ENCODE results near the gene PCDH18.
"Not testable (repeated sequence)": the region's sequence is repeated elsewhere in the genome, so short reads cannot be mapped to it uniquely, and the experiment has no call there.

PCDH18 gene, protein sequence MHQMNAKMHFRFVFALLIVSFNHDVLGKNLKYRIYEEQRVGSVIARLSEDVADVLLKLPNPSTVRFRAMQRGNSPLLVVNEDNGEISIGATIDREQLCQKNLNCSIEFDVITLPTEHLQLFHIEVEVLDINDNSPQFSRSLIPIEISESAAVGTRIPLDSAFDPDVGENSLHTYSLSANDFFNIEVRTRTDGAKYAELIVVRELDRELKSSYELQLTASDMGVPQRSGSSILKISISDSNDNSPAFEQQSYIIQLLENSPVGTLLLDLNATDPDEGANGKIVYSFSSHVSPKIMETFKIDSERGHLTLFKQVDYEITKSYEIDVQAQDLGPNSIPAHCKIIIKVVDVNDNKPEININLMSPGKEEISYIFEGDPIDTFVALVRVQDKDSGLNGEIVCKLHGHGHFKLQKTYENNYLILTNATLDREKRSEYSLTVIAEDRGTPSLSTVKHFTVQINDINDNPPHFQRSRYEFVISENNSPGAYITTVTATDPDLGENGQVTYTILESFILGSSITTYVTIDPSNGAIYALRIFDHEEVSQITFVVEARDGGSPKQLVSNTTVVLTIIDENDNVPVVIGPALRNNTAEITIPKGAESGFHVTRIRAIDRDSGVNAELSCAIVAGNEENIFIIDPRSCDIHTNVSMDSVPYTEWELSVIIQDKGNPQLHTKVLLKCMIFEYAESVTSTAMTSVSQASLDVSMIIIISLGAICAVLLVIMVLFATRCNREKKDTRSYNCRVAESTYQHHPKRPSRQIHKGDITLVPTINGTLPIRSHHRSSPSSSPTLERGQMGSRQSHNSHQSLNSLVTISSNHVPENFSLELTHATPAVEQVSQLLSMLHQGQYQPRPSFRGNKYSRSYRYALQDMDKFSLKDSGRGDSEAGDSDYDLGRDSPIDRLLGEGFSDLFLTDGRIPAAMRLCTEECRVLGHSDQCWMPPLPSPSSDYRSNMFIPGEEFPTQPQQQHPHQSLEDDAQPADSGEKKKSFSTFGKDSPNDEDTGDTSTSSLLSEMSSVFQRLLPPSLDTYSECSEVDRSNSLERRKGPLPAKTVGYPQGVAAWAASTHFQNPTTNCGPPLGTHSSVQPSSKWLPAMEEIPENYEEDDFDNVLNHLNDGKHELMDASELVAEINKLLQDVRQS

GRCh38 chr4:137531986-137532868 lies at the start of gene PCDH18:
PCDH18 (minus strand) TSS chr4:137532494; CDS start chr4:137532088, 406 bp downstream.
- DNase-seq (ENCODE audit: low read depth in 2 of 2) = no peak

- DNase-seq (ENCODE audit: low read depth in 2 of 2) = no peak
These were observed 44.2 kb upstream of the PCDH18 start for GRCh38 chr4:137576446-137576845.

- no peak for DNase-seq (ENCODE audit: low read depth in 2 of 2)
These were observed 40.4 kb upstream of the PCDH18 start for GRCh38 chr4:137572647-137573046.

DNA sequence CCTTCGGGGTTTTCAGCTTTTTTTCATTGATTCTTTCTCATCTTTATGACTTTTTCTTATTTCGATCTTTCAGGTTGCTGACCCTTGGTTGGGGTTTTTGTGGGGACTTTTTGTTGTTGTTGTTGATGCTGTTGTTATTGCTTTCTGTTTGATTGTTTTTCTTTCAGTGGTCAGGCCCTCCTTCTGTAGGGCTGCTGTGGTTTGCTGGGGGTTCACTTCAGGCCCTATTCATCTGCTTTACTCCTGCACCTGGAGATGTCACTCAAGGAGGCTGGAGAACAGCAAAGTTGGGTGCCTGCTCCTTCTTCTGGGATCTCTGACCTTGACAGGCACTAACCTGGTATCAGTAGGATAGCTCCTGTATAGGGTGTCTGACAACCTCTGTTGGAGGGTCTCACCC lies 39.9 kb upstream of the PCDH18 start:
- no peak for DNase-seq (ENCODE audit: low read depth in 2 of 2)

DNA sequence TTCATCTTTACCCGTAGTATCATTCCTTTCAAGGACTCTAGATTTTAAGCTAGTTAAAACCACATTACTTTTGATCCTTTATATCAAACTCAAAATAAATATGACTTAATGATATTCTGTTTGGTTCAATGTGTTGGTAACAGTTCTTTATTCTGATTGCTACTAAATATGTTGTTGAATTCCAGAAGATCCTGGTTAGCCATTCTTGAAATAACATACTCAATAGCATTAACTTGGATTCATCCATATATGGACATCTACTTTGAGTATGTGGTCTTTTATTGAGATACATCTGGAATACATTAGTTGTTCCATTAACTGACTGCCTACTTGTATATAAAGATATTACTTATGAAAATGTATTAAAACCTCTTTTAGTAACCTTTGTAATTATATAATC lies 27.5 kb upstream of the PCDH18 start:
- DNase-seq (ENCODE audit: low read depth in 2 of 2) = no peak

DNA sequence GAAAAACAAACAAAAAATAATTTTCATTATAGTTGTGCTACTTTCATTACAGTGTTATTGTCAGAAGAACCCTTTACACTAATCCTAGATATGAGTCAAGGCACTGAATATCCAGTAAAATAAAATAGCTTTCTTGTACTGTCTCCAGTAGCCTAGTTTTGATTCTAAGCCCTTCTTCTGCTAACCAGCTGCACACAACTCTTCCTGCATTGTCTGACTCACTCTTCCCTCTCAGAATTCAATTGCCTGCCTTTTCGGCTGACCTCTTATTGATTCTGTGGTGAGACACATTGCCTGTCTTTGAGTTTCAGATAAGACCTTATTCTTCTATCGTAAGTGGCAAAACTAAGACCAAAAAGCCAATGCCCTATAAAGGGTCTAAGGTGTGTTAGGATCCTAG lies 26.7 kb upstream of the PCDH18 start:
- no peak for DNase-seq (ENCODE audit: low read depth in 2 of 2)

DNA sequence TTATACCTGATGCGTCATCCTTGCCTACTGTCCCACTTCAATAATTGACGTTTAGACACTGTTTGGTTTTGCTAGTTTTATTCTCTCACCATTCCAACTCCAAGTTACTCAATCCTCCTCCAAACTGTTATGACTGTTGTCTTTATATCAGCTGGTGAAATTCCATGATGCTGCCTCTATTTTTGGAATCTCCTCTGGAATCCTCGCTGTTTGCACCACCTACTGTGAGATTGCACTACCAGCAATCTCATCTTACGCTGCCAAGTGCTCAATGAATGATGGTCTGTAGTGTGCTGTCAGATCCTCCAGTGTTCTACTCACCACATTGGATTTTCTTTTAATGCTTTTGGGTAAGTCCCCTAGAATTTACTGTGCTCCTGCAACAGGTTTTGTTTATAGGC lies 13.2 kb upstream of the PCDH18 start:
- DNase-seq (ENCODE audit: low read depth in 2 of 2) = no peak

DNA sequence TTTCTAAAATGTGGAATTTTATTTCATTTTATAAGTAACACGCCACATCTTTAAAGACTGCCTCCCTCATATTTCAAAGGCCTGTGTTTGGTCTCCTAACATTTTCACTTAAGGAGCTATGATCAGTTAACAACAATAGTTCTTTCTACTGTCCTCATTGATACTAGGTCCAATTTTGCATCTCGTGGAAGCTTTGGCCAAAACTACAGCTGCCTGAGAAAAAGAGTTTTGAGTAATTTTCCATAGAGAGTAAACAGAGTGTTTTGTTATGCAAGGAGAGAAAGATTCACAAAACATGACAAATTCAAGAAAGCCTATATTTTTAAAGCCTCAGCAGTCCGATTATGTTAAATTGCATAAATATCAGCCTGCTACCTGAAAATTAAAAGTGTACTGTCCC lies 11.4 kb upstream of the PCDH18 start:
- no peak for DNase-seq (ENCODE audit: low read depth in 2 of 2)

DNA sequence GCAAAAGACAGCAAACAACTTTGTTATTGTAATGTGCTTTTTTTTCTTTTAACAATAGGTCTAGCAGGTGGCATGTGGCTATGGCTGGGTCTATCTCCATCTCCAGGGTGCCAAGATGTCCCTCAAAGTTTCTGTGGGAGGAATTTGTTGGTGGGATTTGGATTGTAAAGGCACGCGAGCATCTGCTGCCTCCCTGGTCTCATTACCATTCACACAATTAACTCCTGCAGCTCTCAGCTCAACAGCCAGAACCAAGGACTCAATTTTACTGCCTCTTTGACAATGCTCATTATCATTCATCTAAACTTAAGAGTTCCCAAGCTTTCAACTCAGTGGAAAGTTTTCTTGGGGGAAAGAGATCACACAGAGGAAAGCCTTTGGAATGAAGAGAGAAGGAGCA lies 10.9 kb upstream of the PCDH18 start:
- DNase-seq (ENCODE audit: low read depth in 2 of 2) = no peak

GRCh38 chr4:137541876-137542646 lies 9.8 kb upstream of the PCDH18 start:
- no peak for DNase-seq (ENCODE audit: low read depth in 2 of 2)

DNA sequence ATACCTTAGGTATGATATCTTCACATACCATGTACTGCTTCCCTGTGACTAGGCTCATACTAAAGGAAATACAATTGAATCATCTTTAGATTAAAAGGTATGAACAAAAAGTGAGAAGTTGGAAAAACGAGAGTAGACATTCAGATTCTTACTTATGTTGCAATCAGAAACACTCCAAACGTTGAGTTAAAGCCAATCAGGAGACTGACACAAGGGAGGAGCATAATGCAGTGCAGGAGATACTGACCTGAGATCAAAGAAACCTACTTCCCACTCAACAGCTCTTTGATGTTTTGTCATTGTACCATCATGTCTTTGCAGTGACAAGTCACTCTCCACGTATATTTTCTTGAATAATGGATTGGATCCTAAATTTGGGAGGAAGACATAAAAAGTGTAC lies 8.9 kb upstream of the PCDH18 start:
- DNase-seq (ENCODE audit: low read depth in 2 of 2) = no peak

DNA sequence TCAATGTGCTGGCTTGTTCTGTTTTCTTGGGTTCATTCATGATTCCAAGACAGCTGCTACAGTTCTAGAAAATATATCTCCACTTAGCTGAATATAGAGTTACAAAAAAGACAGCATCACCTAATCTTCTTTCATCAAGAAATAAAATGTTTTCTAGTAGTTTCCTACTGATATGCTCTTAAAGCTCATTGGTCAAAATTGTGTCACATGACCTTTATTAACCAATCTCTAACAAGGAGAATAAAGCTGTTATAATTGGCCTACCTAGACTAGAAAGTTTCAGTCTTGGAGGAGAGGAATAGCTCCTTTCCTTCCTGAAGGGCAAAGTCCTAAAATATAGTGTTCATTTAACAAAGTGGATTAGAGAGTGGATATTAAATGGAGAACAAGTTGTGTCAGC lies 8.1 kb upstream of the PCDH18 start:
- no peak for DNase-seq (ENCODE audit: low read depth in 2 of 2)

- DNase-seq (ENCODE audit: low read depth in 2 of 2) = no peak
These were observed 6.2 kb upstream of the PCDH18 start for GRCh38 chr4:137538526-137538925.

DNA sequence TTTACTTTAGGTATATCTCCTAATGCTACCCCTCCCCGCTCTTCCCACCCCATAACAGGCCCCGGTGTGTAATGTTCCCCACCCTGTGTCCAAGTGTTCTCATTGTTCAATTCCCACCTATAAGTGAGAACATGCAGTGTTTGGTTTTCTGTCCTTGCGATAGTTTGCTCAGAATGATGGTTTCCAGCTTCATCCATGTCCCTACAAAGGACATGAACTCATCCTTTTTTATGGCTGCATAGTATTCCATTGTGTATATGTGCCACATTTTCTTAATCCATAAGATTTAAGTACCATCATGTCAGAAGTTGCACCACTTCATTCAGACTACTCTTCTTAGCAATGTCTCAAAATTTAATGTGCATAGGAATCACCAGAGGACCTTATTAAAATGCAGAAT lies 5.5 kb upstream of the PCDH18 start:
- DNase-seq (ENCODE audit: low read depth in 2 of 2) = not testable (repeated sequence)

DNA sequence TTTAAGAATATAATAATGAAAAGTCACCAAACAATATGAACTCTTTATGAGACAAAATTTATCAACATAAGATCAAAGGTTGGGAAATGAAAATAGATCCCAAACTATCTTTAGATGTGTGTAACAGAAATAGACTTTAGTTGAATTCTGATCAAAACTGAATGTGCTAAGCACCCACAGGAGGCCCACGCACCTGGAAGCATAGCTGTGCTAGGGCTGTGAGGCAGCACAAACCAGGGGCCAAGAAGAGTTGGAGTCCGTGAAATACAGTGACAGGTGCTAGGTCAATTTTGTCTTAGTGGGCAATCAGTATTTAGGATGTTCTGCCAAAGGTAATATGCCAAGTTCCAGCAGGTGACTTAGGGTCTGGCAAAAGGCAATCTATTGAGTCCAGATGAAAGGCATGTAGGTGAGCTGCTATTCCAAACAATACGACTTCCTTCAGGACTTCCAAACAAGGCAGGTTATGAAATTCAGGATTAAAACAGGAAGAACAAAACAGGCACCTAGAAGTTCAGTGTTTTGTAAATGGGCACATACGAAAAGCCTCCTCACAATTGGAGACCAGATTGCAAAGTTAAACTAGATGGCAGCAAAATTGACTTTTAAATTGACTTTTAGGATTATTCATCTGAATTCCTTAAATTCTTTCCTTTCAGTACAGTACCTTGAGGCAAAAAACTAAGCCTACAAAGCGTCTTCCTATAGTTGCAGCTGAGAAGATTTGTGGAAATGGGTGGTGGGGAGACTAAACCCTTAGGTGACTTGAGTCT lies 4.7 kb upstream of the PCDH18 start:
- DNase-seq (ENCODE audit: low read depth in 2 of 2) = no peak

DNA sequence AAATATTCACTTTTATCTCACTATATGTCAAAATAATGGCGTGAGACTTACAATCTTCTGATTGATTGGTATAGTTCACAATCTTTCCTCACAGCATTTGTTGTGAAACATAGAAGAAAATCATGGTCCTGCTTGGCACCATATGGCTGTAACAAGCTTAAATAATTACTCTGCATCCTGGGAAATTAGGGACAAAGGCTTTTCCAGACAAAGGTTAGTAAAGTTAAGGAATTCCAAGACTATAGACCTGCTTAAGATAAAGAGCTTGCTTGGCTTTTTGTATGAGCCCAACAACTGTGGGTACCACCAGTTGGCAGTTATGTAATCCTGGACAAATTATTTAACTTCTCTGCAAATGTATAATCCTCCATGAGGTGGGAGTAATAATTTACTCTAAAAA lies 3.4 kb upstream of the PCDH18 start:
- DNase-seq (ENCODE audit: low read depth in 2 of 2) = no peak

DNA sequence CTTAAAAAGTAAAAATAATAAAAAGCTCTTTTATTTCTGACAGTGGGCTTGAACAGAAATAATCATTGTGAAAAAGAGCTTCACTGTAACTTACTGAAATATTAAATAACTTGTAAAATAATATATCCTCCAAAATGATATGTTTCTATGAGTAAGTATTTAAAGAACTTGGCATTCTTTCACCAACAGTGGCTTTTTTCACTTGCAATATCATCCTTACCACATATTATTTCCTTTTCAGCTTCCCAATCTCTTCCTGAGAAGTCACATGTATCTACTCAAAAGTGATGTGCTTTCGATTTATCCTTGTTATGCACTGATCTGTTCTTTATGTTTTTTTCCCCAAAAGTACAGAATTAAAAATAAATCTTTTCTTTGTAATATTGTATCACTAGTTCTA lies 2.2 kb upstream of the PCDH18 start:
- DNase-seq (ENCODE audit: low read depth in 2 of 2) = no peak

- no peak for DNase-seq (ENCODE audit: low read depth in 2 of 2)
These were observed 1.6 kb upstream of the PCDH18 start for GRCh38 chr4:137533855-137534254.

DNA sequence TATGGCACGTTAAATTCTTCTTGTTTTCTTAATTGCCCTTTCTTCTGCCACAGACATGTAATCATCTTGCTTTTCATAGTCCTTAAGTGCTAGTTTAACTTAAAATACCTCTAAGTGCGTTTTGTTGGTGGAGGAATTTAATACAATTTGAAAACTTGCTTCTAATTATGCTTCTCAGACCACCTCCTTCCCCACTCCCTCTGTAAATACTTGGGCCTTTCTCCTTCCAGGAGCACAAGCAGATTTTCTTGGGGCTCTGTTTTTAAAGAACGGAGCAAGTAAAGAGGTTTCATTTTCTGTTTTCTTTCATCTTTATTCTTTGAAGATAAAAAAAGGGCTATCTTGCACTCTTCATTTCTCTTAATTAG lies 559 bp upstream of the PCDH18 start:
- DNase-seq (ENCODE audit: low read depth in 2 of 2) = no peak
